ENCODE results near the gene TMPRSS12.

DNA sequence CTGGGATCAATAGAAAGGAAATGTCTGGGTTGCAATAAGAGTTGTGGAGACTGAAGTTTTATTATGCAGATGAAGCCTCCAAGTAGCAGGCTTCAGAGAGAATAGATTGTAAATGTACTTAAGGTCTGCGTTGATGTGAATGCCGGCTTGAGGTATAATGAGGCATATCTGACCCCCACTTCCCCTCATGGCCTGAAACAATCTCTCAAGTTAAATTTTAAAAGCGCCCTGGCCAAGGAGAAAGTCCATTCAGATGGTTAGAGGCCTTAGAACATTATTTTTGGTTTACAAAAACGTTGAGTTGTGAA, 81.4 kb downstream of the TMPRSS12 start:
- TF ChIP-seq, protein P1, sequence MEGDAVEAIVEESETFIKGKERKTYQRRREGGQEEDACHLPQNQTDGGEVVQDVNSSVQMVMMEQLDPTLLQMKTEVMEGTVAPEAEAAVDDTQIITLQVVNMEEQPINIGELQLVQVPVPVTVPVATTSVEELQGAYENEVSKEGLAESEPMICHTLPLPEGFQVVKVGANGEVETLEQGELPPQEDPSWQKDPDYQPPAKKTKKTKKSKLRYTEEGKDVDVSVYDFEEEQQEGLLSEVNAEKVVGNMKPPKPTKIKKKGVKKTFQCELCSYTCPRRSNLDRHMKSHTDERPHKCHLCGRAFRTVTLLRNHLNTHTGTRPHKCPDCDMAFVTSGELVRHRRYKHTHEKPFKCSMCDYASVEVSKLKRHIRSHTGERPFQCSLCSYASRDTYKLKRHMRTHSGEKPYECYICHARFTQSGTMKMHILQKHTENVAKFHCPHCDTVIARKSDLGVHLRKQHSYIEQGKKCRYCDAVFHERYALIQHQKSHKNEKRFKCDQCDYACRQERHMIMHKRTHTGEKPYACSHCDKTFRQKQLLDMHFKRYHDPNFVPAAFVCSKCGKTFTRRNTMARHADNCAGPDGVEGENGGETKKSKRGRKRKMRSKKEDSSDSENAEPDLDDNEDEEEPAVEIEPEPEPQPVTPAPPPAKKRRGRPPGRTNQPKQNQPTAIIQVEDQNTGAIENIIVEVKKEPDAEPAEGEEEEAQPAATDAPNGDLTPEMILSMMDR (IDR thresholded peaks at IDR 0.05) = no peak
- TF ChIP-seq POLR2A (IDR thresholded peaks at IDR 0.05) = no peak
